GM18861 (cell line): ENCODE results near the gene PIGK.

ENCODE experiments used
- ATAC-seq: cut with Tn5 transposase; IDR thresholded peaks from one replicate; pipeline ENCODE4 v1.9.1; 2021; ENCODE audit not compliant: unreplicated experiment

The PIGK gene

GRCh38 chr1:77100875-77101274 lies 118.4 kb downstream of the PIGK start:
- no peak for ATAC-seq

- no peak for ATAC-seq
Measured at GRCh38 chr1:77096496-77097255, 122.6 kb downstream of the PIGK start.

GRCh38 chr1:77095236-77095635 lies 124.0 kb downstream of the PIGK start:
- ATAC-seq = no peak

- no peak for ATAC-seq
Measured at GRCh38 chr1:77089756-77090155, 129.5 kb downstream of the PIGK start.

- ATAC-seq = no peak
Measured at GRCh38 chr1:77085109-77085508, 134.1 kb downstream of the PIGK start.

- ATAC-seq = no peak
Measured at GRCh38 chr1:77084457-77084856, 134.8 kb downstream of the PIGK start.

GRCh38 chr1:77081834-77082233 lies 137.4 kb downstream of the PIGK start:
- no peak for ATAC-seq

GRCh38 chr1:77076759-77077158 lies 142.5 kb downstream of the PIGK start:
- no peak for ATAC-seq

GRCh38 chr1:77068013-77068412 lies 151.2 kb downstream of the PIGK start:
- ATAC-seq = no peak

- ATAC-seq = no peak
Measured at GRCh38 chr1:77065693-77066342, 153.4 kb downstream of the PIGK start.

- ATAC-seq = no peak
Measured at GRCh38 chr1:77064246-77064645, 155.0 kb downstream of the PIGK start.

GRCh38 chr1:77063118-77063517 lies 156.1 kb downstream of the PIGK start:
- ATAC-seq = no peak

- ATAC-seq = no peak
Measured at GRCh38 chr1:77061162-77061561, 158.1 kb downstream of the PIGK start.

- no peak for ATAC-seq
Measured at GRCh38 chr1:77060000-77060399, 159.2 kb downstream of the PIGK start.

GRCh38 chr1:77057994-77058585 lies 161.1 kb downstream of the PIGK start:
- ATAC-seq = no peak

GRCh38 chr1:77056525-77056924 lies 162.7 kb downstream of the PIGK start:
- ATAC-seq = no peak

- ATAC-seq = no peak
Measured at GRCh38 chr1:77051425-77051824, 167.8 kb downstream of the PIGK start.

GRCh38 chr1:77048615-77049005 lies 170.6 kb downstream of the PIGK start:
- ATAC-seq = no peak

GRCh38 chr1:77047978-77048614 lies 171.1 kb downstream of the PIGK start:
- no peak for ATAC-seq

GRCh38 chr1:77047575-77047974 lies 171.7 kb downstream of the PIGK start:
- no peak for ATAC-seq

GRCh38 chr1:77044133-77044849 lies 174.9 kb downstream of the PIGK start:
- ATAC-seq = no peak
